DLD1 (cell line): ENCODE results near the gene MSI1.

Experiments used
- in situ Hi-C: cut with HindIII; loops from 2 replicates; pipeline ENCODE4 v1.10.0; 2017; ENCODE audit warnings: low sequenced_read_pairs

Gene MSI1

GRCh38 chr12:120328228-120328627 lies 40.7 kb downstream of the MSI1 start:
- in situ Hi-C loops, result no loop called here

DNA sequence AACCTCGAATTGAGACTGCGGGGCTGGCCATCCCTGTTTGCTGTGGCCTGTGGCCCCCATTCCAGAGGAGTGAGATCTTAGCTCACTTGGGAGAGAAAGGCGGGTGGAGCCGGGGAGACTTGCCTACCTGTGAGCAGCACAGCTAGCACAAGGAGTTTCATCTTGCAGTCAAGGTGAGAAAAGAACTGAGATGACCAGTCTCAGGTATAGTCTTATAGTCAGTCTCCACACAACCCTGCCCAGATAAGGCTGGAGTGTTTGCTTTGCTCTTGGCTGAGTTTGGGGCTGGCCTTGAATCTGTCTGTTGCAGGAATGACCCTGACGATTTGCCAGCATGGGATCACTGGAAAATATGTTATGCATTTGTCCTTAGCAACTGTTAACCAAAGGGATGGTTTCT lies 41.4 kb downstream of the MSI1 start, which contains the start of gene PLA2G1B:
PLA2G1B (minus strand) TSS at position 187 of the 400 bp plus-strand sequence; CDS start at position 161, 26 bp downstream.
- in situ Hi-C loops, result no loop called here

- in situ Hi-C loops, result no loop called here
These were observed 44.0 kb downstream of the MSI1 start for GRCh38 chr12:120324841-120325417.

DNA sequence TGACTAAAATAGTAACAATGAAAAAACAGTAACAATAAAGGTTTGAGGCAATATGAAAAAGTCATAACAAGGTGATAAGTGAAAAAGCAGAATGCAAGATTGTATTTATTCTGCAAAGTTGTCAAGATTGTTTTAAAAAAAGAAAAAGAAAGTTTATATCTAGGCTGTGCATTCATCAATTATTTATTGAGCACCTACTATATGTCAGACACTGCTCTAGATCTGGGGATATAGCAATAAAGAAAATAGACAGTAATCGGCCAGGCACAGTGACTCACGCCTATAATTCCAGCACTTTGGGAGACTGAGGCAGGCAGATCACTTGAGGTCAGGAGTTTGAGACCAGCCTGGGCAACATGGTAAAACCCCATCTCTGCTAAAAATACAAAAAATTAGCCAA lies 45.2 kb downstream of the MSI1 start:
- in situ Hi-C loops, result no loop called here

- in situ Hi-C loops, result no loop called here
These were observed 47.4 kb downstream of the MSI1 start for GRCh38 chr12:120321382-120322202.

GRCh38 chr12:120317224-120318105 lies 51.5 kb downstream of the MSI1 start:
- in situ Hi-C loops, result no loop called here

DNA sequence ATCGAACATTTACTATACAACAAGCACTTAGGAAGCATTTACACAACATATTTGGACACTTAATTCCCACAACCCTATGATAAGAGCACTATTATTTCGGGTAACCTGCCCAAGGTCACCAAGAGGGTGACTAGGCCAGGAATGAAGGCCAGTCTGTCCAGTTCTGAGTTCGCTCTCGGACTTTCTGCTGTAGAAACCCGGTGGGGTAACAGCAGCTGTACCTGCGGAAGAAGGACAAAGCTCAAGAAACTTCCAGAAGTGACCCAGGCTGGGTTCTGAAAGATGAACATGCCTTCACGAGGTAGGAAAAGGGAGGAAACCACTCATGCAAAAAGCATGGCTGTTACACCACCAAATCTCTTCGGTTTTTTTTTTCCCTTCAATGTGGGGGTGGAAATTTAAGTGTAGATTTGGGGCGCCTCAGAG lies 52.2 kb downstream of the MSI1 start:
- in situ Hi-C loops, result no loop called here

DNA sequence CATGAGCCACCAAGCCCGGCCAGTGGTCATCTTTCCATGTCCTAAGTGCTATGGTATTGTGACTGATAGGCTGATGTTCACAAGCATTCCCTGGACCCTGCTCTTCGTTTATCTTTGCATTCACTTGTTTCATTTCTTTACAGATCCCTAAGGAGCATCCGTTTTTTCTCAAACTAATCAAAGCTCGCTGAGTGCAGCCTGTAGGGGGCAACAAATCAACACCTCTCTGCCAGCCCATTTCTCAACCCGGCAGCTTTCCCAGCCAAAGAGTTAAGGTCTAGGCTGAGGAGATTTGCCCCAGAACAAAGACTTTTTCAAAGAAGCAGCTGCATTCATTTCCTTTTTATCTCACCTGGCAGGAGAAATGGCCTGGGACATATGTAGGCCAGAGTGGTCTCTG lies 54.7 kb downstream of the MSI1 start:
- in situ Hi-C loops, result no loop called here

DNA sequence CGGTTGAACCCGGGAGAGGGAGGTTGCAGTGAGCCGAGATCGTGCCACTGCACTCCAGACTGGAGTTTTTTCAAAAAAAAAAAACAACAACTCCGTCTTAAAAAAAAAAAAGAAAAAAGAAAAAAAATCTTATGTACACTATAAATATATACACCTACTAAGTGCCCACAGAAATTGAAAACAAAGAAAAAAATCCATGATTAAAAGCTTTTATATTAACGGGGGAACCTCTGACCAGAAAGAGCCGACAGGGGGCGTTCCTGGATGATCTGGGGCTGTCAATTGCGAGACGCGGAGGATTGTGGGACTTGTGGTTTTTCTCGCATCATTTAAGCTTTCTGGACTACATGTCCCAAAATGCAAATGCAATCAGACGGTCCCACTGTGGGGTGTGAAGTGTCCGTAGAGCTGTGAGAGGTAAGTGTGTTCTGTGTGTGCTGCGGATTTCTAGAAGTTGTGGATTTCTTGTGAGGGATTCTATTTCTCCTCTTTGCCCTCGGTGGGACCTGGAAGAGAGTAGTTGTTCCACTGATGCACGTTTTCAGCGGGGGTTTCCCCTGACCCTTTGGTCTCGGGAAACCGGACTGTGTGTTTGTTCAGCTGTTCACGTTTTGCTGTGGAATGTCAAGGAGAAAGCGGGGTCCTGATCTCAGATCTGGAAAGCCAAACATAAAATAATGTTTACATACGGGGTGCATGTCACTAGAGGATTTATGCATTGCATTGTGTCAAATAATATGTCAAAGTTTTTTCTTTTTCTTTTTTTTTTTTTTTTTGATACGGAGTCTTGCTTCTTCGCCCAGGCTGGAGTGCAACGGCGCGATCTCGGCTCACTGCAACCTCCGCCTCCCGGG lies 66.8 kb downstream of the MSI1 start, which contains the start of gene SIRT4:
SIRT4 (plus strand) TSS at position 360 of the 854 bp plus-strand sequence. CDS start 1,241 bp downstream, outside the sequence.
- in situ Hi-C loops, result no loop called here

- in situ Hi-C loops, result no loop called here
These were observed 76.1 kb downstream of the MSI1 start, which contains the start of gene RNU4-1 for GRCh38 chr12:120292661-120293531. Gene RNU4-1 (minus strand): TSS chr12:120293237.

GRCh38 chr12:120292411-120292660 lies 76.6 kb downstream of the MSI1 start:
- in situ Hi-C loops, result no loop called here
